ENCODE measurements around the gene RNF121.

DNA sequence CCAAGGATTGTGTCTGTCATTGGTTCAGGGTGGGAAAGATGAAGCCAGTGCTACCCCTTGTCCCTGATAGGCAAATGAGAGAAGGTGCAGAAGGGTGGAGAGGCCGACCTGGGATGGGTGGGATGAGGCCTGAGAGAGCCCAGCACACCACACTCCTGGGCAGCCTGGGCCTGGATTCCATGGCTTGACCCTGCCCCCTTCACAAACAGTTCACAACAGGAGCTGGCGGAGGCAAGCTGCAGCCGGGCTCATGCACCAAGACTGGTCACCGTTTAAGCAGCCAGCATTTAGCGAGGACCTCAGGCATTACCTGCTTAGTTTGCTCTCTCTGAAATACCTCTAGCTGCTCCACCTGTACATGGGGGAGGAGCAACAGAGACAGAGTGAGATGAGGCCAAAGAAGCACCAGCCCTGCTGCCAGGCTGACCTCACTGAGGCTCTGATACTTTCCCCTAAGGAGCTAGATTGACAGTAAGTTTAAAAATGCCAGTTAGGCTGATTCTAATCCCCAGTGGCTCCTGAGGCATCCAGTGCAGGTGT lies 83.3 kb downstream of the RNF121 start:
- TF ChIP-seq POLR2A (IDR thresholded peaks at IDR 0.05; ENCODE audit: low read depth, low read length), result no peak
- TF ChIP-seq RCOR1 (IDR thresholded peaks at IDR 0.05; ENCODE audit: insufficient replicate concordance, low read length), result no peak
- TF ChIP-seq RFX5 (IDR thresholded peaks at IDR 0.05; ENCODE audit: low read depth, low read length), result no peak
- TF ChIP-seq RAD21 (IDR thresholded peaks at IDR 0.05; ENCODE audit: low read length), result no peak
- TF ChIP-seq MAFK (IDR thresholded peaks at IDR 0.05; ENCODE audit: low read depth, low read length), result no peak
- TF ChIP-seq CEBPB (IDR thresholded peaks at IDR 0.05; ENCODE audit: low read depth, low read length), result no peak
- TF ChIP-seq, protein P1, sequence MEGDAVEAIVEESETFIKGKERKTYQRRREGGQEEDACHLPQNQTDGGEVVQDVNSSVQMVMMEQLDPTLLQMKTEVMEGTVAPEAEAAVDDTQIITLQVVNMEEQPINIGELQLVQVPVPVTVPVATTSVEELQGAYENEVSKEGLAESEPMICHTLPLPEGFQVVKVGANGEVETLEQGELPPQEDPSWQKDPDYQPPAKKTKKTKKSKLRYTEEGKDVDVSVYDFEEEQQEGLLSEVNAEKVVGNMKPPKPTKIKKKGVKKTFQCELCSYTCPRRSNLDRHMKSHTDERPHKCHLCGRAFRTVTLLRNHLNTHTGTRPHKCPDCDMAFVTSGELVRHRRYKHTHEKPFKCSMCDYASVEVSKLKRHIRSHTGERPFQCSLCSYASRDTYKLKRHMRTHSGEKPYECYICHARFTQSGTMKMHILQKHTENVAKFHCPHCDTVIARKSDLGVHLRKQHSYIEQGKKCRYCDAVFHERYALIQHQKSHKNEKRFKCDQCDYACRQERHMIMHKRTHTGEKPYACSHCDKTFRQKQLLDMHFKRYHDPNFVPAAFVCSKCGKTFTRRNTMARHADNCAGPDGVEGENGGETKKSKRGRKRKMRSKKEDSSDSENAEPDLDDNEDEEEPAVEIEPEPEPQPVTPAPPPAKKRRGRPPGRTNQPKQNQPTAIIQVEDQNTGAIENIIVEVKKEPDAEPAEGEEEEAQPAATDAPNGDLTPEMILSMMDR (conservative IDR thresholded peaks at IDR 0.05; ENCODE audit: low read depth, low read length), result no peak
- no peak for TF ChIP-seq USF2 (IDR thresholded peaks at IDR 0.05; ENCODE audit: low read depth, low read length)
